PC-3 (cell line): ENCODE data around the gene CISTR. TPM values are rescaled to one million over a fixed set of nuclear protein-coding genes. Genes with fewer than 3 reads are reported as not detected.
A peak's percentile ranks its signal among the peaks of the same experiment; 100 is the strongest.

Experiments used
- ATAC-seq: fragments of 200-7000 bp; cut with Tn5 transposase; 2 replicates; pipeline ENCODE4 v1.9.1; 2020; ENCODE audit warnings: mild to moderate bottlenecking, moderate library complexity
- Bru-seq: library from RNA; stranded (reverse); fragments of 400-500 nt; gene quantifications from one replicate; lab custom pipeline; 2021; lab: Mats Ljungman, UMichigan
- BruChase-seq, 2 experiments: library from RNA; stranded (reverse); fragments of 400-500 nt; gene quantifications; one replicate each; lab custom pipeline; 2021; lab: Mats Ljungman, UMichigan
- BruUV-seq: library from RNA; stranded (reverse); fragments of 400-500 nt; replicated peaks from 2 replicates; lab custom pipeline; 2021; lab: Mats Ljungman, UMichigan
- CTCF ChIA-PET: fragments of 300-600 bp; sonication (Branson Sonifier 250); formaldehyde crosslinking; loops from one replicate; lab custom pipeline; 2022; ENCODE audit warnings: antibody characterized with exemption; lab: Charles Lee
- POLR2A ChIA-PET: fragments of 300-600 bp; sonication (Branson Sonifier 250); formaldehyde crosslinking; loops from one replicate; lab custom pipeline; 2022; ENCODE audit warnings: antibody characterized with exemption; ENCODE audit not compliant: unreplicated experiment; lab: Charles Lee
- DNase-seq: peaks from one replicate; pipeline ENCODE4 v3.0.0-alpha.2; 2015
- H2AFZ ChIP-seq: fragments of 300-600 bp; sonication (generic); 2 replicates; pipeline ENCODE4 v1.6.0; 2016; ENCODE audit warnings: antibody characterized with exemption, low read length
- H3F3A ChIP-seq: fragments of 300-600 bp; sonication (generic); one replicate; pipeline ENCODE4 v1.6.0; 2017; ENCODE audit warnings: antibody characterized with exemption, low read length, control low read depth, mild to moderate bottlenecking; ENCODE audit not compliant: unreplicated experiment
- H3K27ac ChIP-seq: fragments of 300-600 bp; sonication (generic); 2 replicates; pipeline ENCODE4 v1.5.1; 2016; ENCODE audit warnings: mild to moderate bottlenecking, low read length
- H3K27me3 ChIP-seq: fragments of 300-600 bp; sonication (generic); 2 replicates; pipeline ENCODE4 v1.6.1; 2016; ENCODE audit warnings: low read length, mixed read lengths
- H3K36me3 ChIP-seq: fragments of 300-600 bp; sonication (generic); 2 replicates; pipeline ENCODE4 v1.6.1; 2016; ENCODE audit warnings: low read depth, mixed run types, low read length, mixed read lengths
- H3K4me1 ChIP-seq: fragments of 300-600 bp; sonication (generic); 2 replicates; pipeline ENCODE4 v1.5.1; 2016; ENCODE audit warnings: low read length; ENCODE audit not compliant: insufficient read depth
- H3K4me2 ChIP-seq: fragments of 300-600 bp; sonication (generic); 2 replicates; pipeline ENCODE4 v1.6.0; 2016; ENCODE audit warnings: low read length
- H3K4me3 ChIP-seq: fragments of 300-600 bp; sonication (generic); 2 replicates; pipeline ENCODE4 v1.5.1; 2016; ENCODE audit warnings: mild to moderate bottlenecking, low read length, mixed read lengths
- H3K79me2 ChIP-seq: fragments of 300-600 bp; sonication (generic); 2 replicates; pipeline ENCODE4 v1.6.1; 2017; ENCODE audit warnings: low read length, mixed read lengths
- H3K9ac ChIP-seq: fragments of 300-600 bp; sonication (generic); 2 replicates; pipeline ENCODE4 v1.6.0; 2016; ENCODE audit warnings: mild to moderate bottlenecking, low read length
- H3K9me2 ChIP-seq: fragments of 300-600 bp; sonication (generic); replicated peaks from 2 replicates; pipeline ENCODE4 v1.6.1; 2016; ENCODE audit warnings: mixed run types, low read length, mixed read lengths
- H3K9me3 ChIP-seq: fragments of 300-600 bp; sonication (generic); 2 replicates; pipeline ENCODE4 v1.6.1; 2016; ENCODE audit warnings: low read length, mixed read lengths
- H4K20me1 ChIP-seq: fragments of 300-600 bp; sonication (generic); 2 replicates; pipeline ENCODE4 v1.6.1; 2016; ENCODE audit warnings: low read length, mixed read lengths
- CTCF ChIP-seq: fragments of 300-600 bp; sonication (generic); conservative IDR thresholded peaks from 2 replicates; pipeline ENCODE4 v1.5.1; 2017; ENCODE audit warnings: antibody characterized with exemption, low read depth, mild to moderate bottlenecking, low read length
- EZH2 ChIP-seq: fragments of 300-600 bp; sonication (generic); IDR thresholded peaks from one replicate; pipeline ENCODE4 v1.6.1; 2017; ENCODE audit warnings: antibody characterized with exemption, mild to moderate bottlenecking, low read length; ENCODE audit not compliant: unreplicated experiment
- EZH2phosphoT487 ChIP-seq: fragments of 300-600 bp; sonication (generic); IDR thresholded peaks from 2 replicates; pipeline ENCODE4 v1.6.1; 2018; ENCODE audit warnings: mild to moderate bottlenecking, antibody characterized with exemption, low read length, borderline replicate concordance
- intact Hi-C: fragments of 100-400 bp; cut with micrococcal nuclease; formaldehyde crosslinking; loops from 2 replicates; pipeline ENCODE4 v1.9.0; 2023
- long read RNA-seq: library from polyadenylated mRNA; unstranded; transcript quantifications from one replicate; pipeline ENCODE4 v2.0.0, GENCODE V29; 2021; ENCODE audit not compliant: unreplicated experiment
- total RNA-seq: library from RNA; depleted of rRNA; stranded (reverse); fragments of >200 nt; gene quantifications from 2 replicates; pipeline ENCODE4 v1.2.3, GENCODE V29; 2014; rRNA removed

The CISTR gene
- not detected in 2 replicates for total RNA-seq
- Bru-seq, nascent RNA, result not detected
- BruChase-seq, experiment 1, labeled RNA remaining after a 6-hour chase, result not detected
- BruChase-seq, experiment 2, labeled RNA remaining after a 2-hour chase, result not detected
- long read RNA-seq, result 0 reads

GRCh38 chr12:53751336-53752191 lies at the start of gene CISTR:
Gene CISTR (minus strand): TSS chr12:53751979.
- intact Hi-C loops, result no loop called here
- ATAC-seq (no peak), DNase-seq (no peak)
- H3K36me3 ChIP-seq, result no peaks in the 10 kb centered on the region; the same call in 1 of the 2 replicates
- no peaks in the 10 kb centered on the region for H3K9me3 ChIP-seq
- H3K27me3 ChIP-seq, result 0 out of 2 replicates have a peak, but pooled peaks cover 3% of the 10 kb centered on the region
- TF ChIP-seq EZH2phosphoT487 (peak; percentile 25; the same call in 1 of the 2 replicates), EZH2 (no peak)
- peak within 1 kb of the TSS; percentile 91 for H3K4me2 ChIP-seq
- no peaks in the 10 kb centered on the region for H3K79me2 ChIP-seq
- peak within 1 kb of the TSS; percentile 86 for H2AFZ ChIP-seq
- POLR2A ChIA-PET, result no interaction called here
- no peak within 1 kb of the TSS for H3K27ac ChIP-seq
- no TSS peak for BruUV-seq
- no peaks in the 10 kb centered on the region for H3K9me2 ChIP-seq
- H3K4me1 ChIP-seq, result peaks cover 24% of the 10 kb centered on the region
- no peaks in the 10 kb centered on the region for H4K20me1 ChIP-seq
- peak within 1 kb of the TSS; percentile 70 for H3K4me3 ChIP-seq
- CTCF ChIA-PET, result no interaction called here
- peak within 1 kb of the TSS; percentile 34; the same call in 1 of the 2 replicates for H3K9ac ChIP-seq
- H3F3A ChIP-seq, result no peaks in the 10 kb centered on the region

- no TSS peak for BruUV-seq
- no peaks in the 10 kb centered on the region for H3K9me3 ChIP-seq
- TF ChIP-seq EZH2phosphoT487, result no peak
- no peak for TF ChIP-seq CTCF
- no peak for TF ChIP-seq EZH2
- no peaks in the 10 kb centered on the region for H3K9me2 ChIP-seq
- no peaks in the 10 kb centered on the region for H3K36me3 ChIP-seq
- H3K9ac ChIP-seq, result 0 out of 2 replicates have a peak overlapping the region, but pooled peaks have one; percentile 4
- H3K27ac ChIP-seq, result peak overlapping the region; percentile 63
- peak overlapping the region; percentile 38 for H3K4me2 ChIP-seq
- ATAC-seq, result peak; percentile 77
- H3K27me3 ChIP-seq, result no peaks in the 10 kb centered on the region
- H3K4me3 ChIP-seq, result no peak overlapping the region
- no peak overlapping the region for H2AFZ ChIP-seq
- no peaks in the 10 kb centered on the region for H3F3A ChIP-seq
- no peaks in the 10 kb centered on the region for H3K79me2 ChIP-seq
- peaks cover 45% of the 10 kb centered on the region for H3K4me1 ChIP-seq
- ChIA-PET POLR2A (no interaction called here), CTCF (no interaction called here)
- peak; percentile 79 for DNase-seq
- intact Hi-C loops, result no loop called here
- H4K20me1 ChIP-seq, result no peaks in the 10 kb centered on the region
Measured at GRCh38 chr12:53798575-53798974, 46.8 kb upstream of the CISTR start.

GRCh38 chr12:53795927-53796326 lies 44.1 kb upstream of the CISTR start:
- H3K4me1 ChIP-seq, result peaks cover 43% of the 10 kb centered on the region
- H3K36me3 ChIP-seq, result no peaks in the 10 kb centered on the region
- ATAC-seq, result no peak
- H3K9me3 ChIP-seq, result no peaks in the 10 kb centered on the region
- CTCF ChIA-PET, result no interaction called here
- no peak overlapping the region for H3K4me3 ChIP-seq
- no peak overlapping the region for H3K4me2 ChIP-seq
- H3F3A ChIP-seq, result no peaks in the 10 kb centered on the region
- no peaks in the 10 kb centered on the region for H4K20me1 ChIP-seq
- intact Hi-C loops, result no loop called here
- no peak overlapping the region for H3K27ac ChIP-seq
- no peak for TF ChIP-seq EZH2phosphoT487
- TF ChIP-seq EZH2, result no peak
- no peak for TF ChIP-seq CTCF
- no peak overlapping the region for H3K9ac ChIP-seq
- no TSS peak for BruUV-seq
- no peaks in the 10 kb centered on the region for H3K9me2 ChIP-seq
- POLR2A ChIA-PET, result no interaction called here
- no peak for DNase-seq
- H2AFZ ChIP-seq, result no peak overlapping the region
- no peaks in the 10 kb centered on the region for H3K27me3 ChIP-seq
- H3K79me2 ChIP-seq, result no peaks in the 10 kb centered on the region
